H9 (cell line): ENCODE measurements around the gene ZDHHC19. TPM values are rescaled to one million over a fixed set of nuclear protein-coding genes. Genes with fewer than 3 reads are reported as not detected.

Source experiments
- DNase-seq: peaks from one replicate; pipeline ENCODE4 v3.0.0-alpha.2; 2017
- H2AFZ ChIP-seq: one replicate; pipeline ENCODE4 v1.6.1; 2013; ENCODE audit warnings: mild to moderate bottlenecking, low read length, control low read depth, moderate library complexity
- H2AK5ac ChIP-seq: 2 replicates; pipeline ENCODE4 v1.6.1; 2013; ENCODE audit warnings: low read length, control low read depth, mixed read lengths; ENCODE audit not compliant: insufficient read length
- H2BK120ac ChIP-seq: one replicate; pipeline ENCODE4 v1.6.1; 2013; ENCODE audit warnings: low read depth, mild to moderate bottlenecking, low read length, control low read depth, inconsistent platforms; ENCODE audit not compliant: poor library complexity, severe bottlenecking
- H2BK12ac ChIP-seq: 2 replicates; pipeline ENCODE4 v1.6.1; 2013; ENCODE audit warnings: low read length, control low read depth, mixed read lengths, low read depth; ENCODE audit not compliant: insufficient read length
- H2BK15ac ChIP-seq: 2 replicates; pipeline ENCODE4 v1.6.1; 2013; ENCODE audit warnings: low read depth, low read length, control low read depth
- H2BK20ac ChIP-seq: one replicate; pipeline ENCODE4 v1.6.1; 2013; ENCODE audit warnings: low read depth, mild to moderate bottlenecking, low read length, control low read depth, inconsistent platforms; ENCODE audit not compliant: poor library complexity, severe bottlenecking
- H2BK5ac ChIP-seq: 2 replicates; pipeline ENCODE4 v1.6.1; 2013; ENCODE audit warnings: low read length, control low read depth, mixed read lengths; ENCODE audit not compliant: insufficient read length
- H3K14ac ChIP-seq: 2 replicates; pipeline ENCODE4 v1.6.1; 2013; ENCODE audit warnings: low read length, control low read depth; ENCODE audit not compliant: insufficient read depth
- H3K18ac ChIP-seq: 2 replicates; pipeline ENCODE4 v1.6.1; 2013; ENCODE audit warnings: low read depth, mild to moderate bottlenecking, mixed read lengths, low read length, control low read depth; ENCODE audit not compliant: insufficient read length
- H3K23ac ChIP-seq: 2 replicates; pipeline ENCODE4 v1.6.1; 2013; ENCODE audit warnings: low read length, control low read depth, mixed read lengths, low read depth; ENCODE audit not compliant: insufficient read length
- H3K23me2 ChIP-seq: 2 replicates; pipeline ENCODE4 v1.6.1; 2013; ENCODE audit warnings: low read depth, mild to moderate bottlenecking, mixed read lengths, low read length, control low read depth; ENCODE audit not compliant: insufficient read length, poor library complexity, severe bottlenecking
- H3K27ac ChIP-seq: 2 replicates; pipeline ENCODE4 v1.5.1; 2013; ENCODE audit warnings: low read length, control low read depth, mixed read lengths, low read depth; ENCODE audit not compliant: insufficient read length
- H3K27me3 ChIP-seq: 2 replicates; pipeline ENCODE4 v1.6.1; 2013; ENCODE audit warnings: low read length, control low read depth, inconsistent platforms; ENCODE audit not compliant: insufficient read depth
- H3K4ac ChIP-seq: 2 replicates; pipeline ENCODE4 v1.6.1; 2013; ENCODE audit warnings: low read depth, mild to moderate bottlenecking, control low read depth, inconsistent platforms, low read length, moderate library complexity
- H3K4me1 ChIP-seq: 2 replicates; pipeline ENCODE4 v1.6.1; 2013; ENCODE audit warnings: low read length, control low read depth, inconsistent platforms; ENCODE audit not compliant: insufficient read depth
- H3K4me2 ChIP-seq: 2 replicates; pipeline ENCODE4 v1.6.1; 2013; ENCODE audit warnings: low read length, control low read depth, mixed read lengths; ENCODE audit not compliant: insufficient read length, insufficient read depth
- H3K56ac ChIP-seq: 2 replicates; pipeline ENCODE4 v1.6.1; 2013; ENCODE audit warnings: low read depth, mild to moderate bottlenecking, mixed read lengths, low read length, control low read depth; ENCODE audit not compliant: insufficient read length
- H3K79me1 ChIP-seq: 2 replicates; pipeline ENCODE4 v1.6.1; 2013; ENCODE audit warnings: low read depth, mild to moderate bottlenecking, moderate library complexity, low read length, control low read depth, inconsistent platforms; ENCODE audit not compliant: insufficient read depth, poor library complexity, severe bottlenecking
- H3K79me2 ChIP-seq: 2 replicates; pipeline ENCODE4 v1.6.1; 2013; ENCODE audit warnings: low read length, control low read depth, inconsistent platforms; ENCODE audit not compliant: insufficient read depth
- H3K9ac ChIP-seq: 2 replicates; pipeline ENCODE4 v1.6.1; 2013; ENCODE audit warnings: low read length, control low read depth, mixed read lengths; ENCODE audit not compliant: insufficient read length; ENCODE audit errors: extremely low read depth
- H3K9me3 ChIP-seq: one replicate; pipeline ENCODE4 v1.6.1; 2013; ENCODE audit warnings: low read depth, low read length, inconsistent platforms; ENCODE audit not compliant: control insufficient read depth
- H3T11ph ChIP-seq: one replicate; pipeline ENCODE4 v1.6.1; 2013; ENCODE audit warnings: mild to moderate bottlenecking, low read length, control low read depth, inconsistent platforms
- H4K20me1 ChIP-seq: one replicate; pipeline ENCODE4 v1.6.1; 2013; ENCODE audit not compliant: control insufficient read depth, insufficient read length, insufficient read depth
- H4K5ac ChIP-seq: 2 replicates; pipeline ENCODE4 v1.6.1; 2013; ENCODE audit warnings: low read depth, mild to moderate bottlenecking, mixed read lengths, low read length, control low read depth; ENCODE audit not compliant: insufficient read length
- H4K8ac ChIP-seq: replicated peaks from 2 replicates; pipeline ENCODE4 v1.6.1; 2013; ENCODE audit warnings: low read length, control low read depth, mixed read lengths, low read depth; ENCODE audit not compliant: insufficient read length
- H4K91ac ChIP-seq: 2 replicates; pipeline ENCODE4 v1.6.1; 2013; ENCODE audit warnings: low read depth, mild to moderate bottlenecking, moderate library complexity, mixed read lengths, low read length, control low read depth; ENCODE audit not compliant: insufficient read length
- H3K27ac Mint-ChIP-seq, 3 experiments: 2 replicates in 2 of 3; 3 replicates in 1 of 3; pipeline ENCODE4 v1.8.0; 2020 to 2021; ENCODE audit warnings: mixed read lengths in 3 of 3, mild to moderate bottlenecking in 1 of 3, moderate library complexity in 1 of 3
- H3K27me3 Mint-ChIP-seq: 2 replicates; pipeline ENCODE4 v1.8.0; 2021; ENCODE audit warnings: low read depth, mild to moderate bottlenecking, moderate library complexity, mixed read lengths
- H3K36me3 Mint-ChIP-seq, 3 experiments: 2 replicates in 2 of 3; 3 replicates in 1 of 3; pipeline ENCODE4 v1.8.0; 2020 to 2021; ENCODE audit warnings: low read depth in 3 of 3, mixed read lengths in 3 of 3; ENCODE audit not compliant: insufficient read depth in 1 of 3
- H3K4me1 Mint-ChIP-seq, 2 experiments: 2 replicates each; pipeline ENCODE4 v1.8.0; 2020; ENCODE audit warnings: mixed read lengths in 2 of 2
- H3K4me3 Mint-ChIP-seq, 2 experiments: 2 replicates in 1 of 2; 3 replicates in 1 of 2; pipeline ENCODE4 v1.8.0; 2020 to 2021; ENCODE audit warnings: mild to moderate bottlenecking in 2 of 2, mixed read lengths in 2 of 2, moderate library complexity in 1 of 2
- H3K9me3 Mint-ChIP-seq, 2 experiments: 2 replicates in 1 of 2; 3 replicates in 1 of 2; pipeline ENCODE4 v1.8.0; 2020; ENCODE audit warnings: mild to moderate bottlenecking in 2 of 2, mixed read lengths in 2 of 2, moderate library complexity in 1 of 2
- CTCF ChIP-seq: fragments of 200-600 bp; sonication (generic); conservative IDR thresholded peaks from 3 replicates; pipeline ENCODE4 v1.8.0; 2021; ENCODE audit warnings: antibody characterized with exemption, mild to moderate bottlenecking
- WGBS: extraction: QIAGEN DNeasy Blood & Tissue Kit; methylation state at CpG from one replicate; pipeline ENCODE4 v1.1.7; 2013; ENCODE audit warnings: missing lambda C conversion rate, low lambda C conversion rate, mixed read lengths; ENCODE audit not compliant: insufficient read length; ENCODE audit errors: extremely low coverage; 5-methylcytosine and 5-hydroxymethylcytosine counted together
- total RNA-seq: library from RNA; stranded (reverse); gene quantifications from 2 replicates; pipeline ENCODE4 v1.2.1, GENCODE V29; 2021

The ZDHHC19 gene
- total RNA-seq, 1 experiment from 2014 or later = 2.2 TPM

- no peaks in the 10 kb centered on the region for H3K9me3 ChIP-seq
- H3K23me2 ChIP-seq = no peaks in the 10 kb centered on the region
- H2BK15ac ChIP-seq = no peak overlapping the region
- no peak overlapping the region for H4K91ac ChIP-seq
- H2AFZ ChIP-seq = no peak overlapping the region
- TF ChIP-seq CTCF = peak; percentile 37; the same call in 2 of the 3 replicates
- no peak overlapping the region for H3K56ac ChIP-seq
- no peak overlapping the region for H3T11ph ChIP-seq
- Mint-ChIP-seq H3K27ac (peak overlapping the region in 2 of 3 experiments; percentile 57 to 95; a peak in 4 of 7 replicates), H3K27me3 (no peaks in the 10 kb centered on the region), H3K9me3 (no peaks in the 10 kb centered on the region), H3K36me3 (no peaks in the 10 kb centered on the region), H3K4me1 (peaks cover 23 to 27% of the 10 kb centered on the region in 2 experiments), H3K4me3 (no peak overlapping the region; a peak in 3 of 5 replicates)
- H3K23ac ChIP-seq = no peak overlapping the region
- H3K18ac ChIP-seq = peak overlapping the region; percentile 69
- no peak overlapping the region for H2BK120ac ChIP-seq
- H4K5ac ChIP-seq = no peak overlapping the region
- H2BK20ac ChIP-seq = no peak overlapping the region
- H2AK5ac ChIP-seq = no peak overlapping the region
- peak; percentile 74 for DNase-seq
- H3K79me2 ChIP-seq = no peaks in the 10 kb centered on the region
- H3K9ac ChIP-seq = no peak overlapping the region
- peak overlapping the region; percentile 65; the same call in 1 of the 2 replicates for H3K14ac ChIP-seq
- H3K27ac ChIP-seq = no peak overlapping the region
- H3K79me1 ChIP-seq = no peaks in the 10 kb centered on the region
- no peak overlapping the region for H4K8ac ChIP-seq
- H3K4ac ChIP-seq = no peak overlapping the region
- no CpG with 5 or more reads among the region's 24 CpGs for WGBS
- no peak overlapping the region for H2BK5ac ChIP-seq
- no peaks in the 10 kb centered on the region for H4K20me1 ChIP-seq
- peak overlapping the region; percentile 11 for H3K4me2 ChIP-seq
- H3K4me1 ChIP-seq = no peaks in the 10 kb centered on the region; the same call in 1 of the 2 replicates
- H3K27me3 ChIP-seq = no peaks in the 10 kb centered on the region
- H2BK12ac ChIP-seq = no peak overlapping the region
Measured at GRCh38 chr3:196179380-196180308, 31.6 kb downstream of the ZDHHC19 start.
